ENCODE data around the gene MT1G. TPM values are rescaled to one million over a fixed set of nuclear protein-coding genes. Genes with fewer than 3 reads are reported as not detected.

MT1G gene
- polyA plus RNA-seq, 1 of the 3 experiments (the other 2 are of a cell fraction) = 1.2 TPM

- Histone ChIP-seq H3K36me3 (replicated peaks in 1 of 2; ENCODE audit: control insufficient read depth in 1 of 2, insufficient read depth in 2 of 2, low read length in 1 of 2) (no peaks in the 10 kb centered on the region), H3K4me2 (no peak overlapping the region), H3K9me2 (no peaks in the 10 kb centered on the region), H3K4me3 (ENCODE audit: low read depth in 2 of 2, low read length in 1 of 2) (no peak overlapping the region), H3K9ac (no peak overlapping the region), H4K20me1 (ENCODE audit: insufficient read depth) (no peaks in the 10 kb centered on the region), H3K27ac (ENCODE audit: low read depth in 2 of 2, low read length in 1 of 2) (no peak overlapping the region), H3F3A (replicated peaks; ENCODE audit: insufficient read depth) (no peaks in the 10 kb centered on the region), H3K27me3 (ENCODE audit: insufficient read depth) (peaks cover 31% of the 10 kb centered on the region; the same call in 1 of the 2 replicates), H2AFZ (ENCODE audit: low read depth) (no peak overlapping the region), H3K79me2 (ENCODE audit: insufficient read depth) (no peaks in the 10 kb centered on the region), H3K4me1 (ENCODE audit: control insufficient read depth in 1 of 2, insufficient read depth in 2 of 2, low read depth in 1 of 2, low read length in 1 of 2) (peaks cover 0 to 28% of the 10 kb centered on the region in 2 experiments; a peak in 1 of 4 replicates), H3K9me3 (no peaks in the 10 kb centered on the region)
- 75% methylated on average over 7 of the region's 7 CpGs for WGBS (ENCODE audit: low lambda C conversion rate)
- no peak for DNase-seq
- CTCF ChIA-PET = interaction anchor here (0.9 to 1.2 kb wide), 2 partner anchors 10 to 11 kb away, joined by 3 read pairs; no protein-coding TSS in a partner anchor
- POLR2A ChIA-PET = no interaction called here
- no peak for TF ChIP-seq FOXJ3 (CRISPR knock-in tag; IDR thresholded peaks at IDR 0.05)
- TF ChIP-seq USF2 (IDR thresholded peaks at IDR 0.05; ENCODE audit: borderline replicate concordance, low read depth, low read length) = no peak
- TF ChIP-seq YY1 (IDR thresholded peaks at IDR 0.05; ENCODE audit: low read depth) = no peak
- TF ChIP-seq ELF1 (IDR thresholded peaks at IDR 0.05) = no peak
- no peak for TF ChIP-seq RXRA (IDR thresholded peaks at IDR 0.05; ENCODE audit: borderline replicate concordance, low read depth)
Observed at GRCh38 chr16:56633535-56633934, 34.3 kb downstream of the MT1G start.

- no peak for DNase-seq
- TF ChIP-seq TEAD4 (IDR thresholded peaks at IDR 0.05; ENCODE audit: borderline replicate concordance, insufficient read depth) (no peak), FOXJ3 (CRISPR knock-in tag; IDR thresholded peaks at IDR 0.05) (no peak), MXI1 (IDR thresholded peaks at IDR 0.05; ENCODE audit: low read depth, low read length) (no peak), EZH2phosphoT487 (IDR thresholded peaks at IDR 0.05; ENCODE audit: borderline replicate concordance, low read depth) (no peak), TAF1 (IDR thresholded peaks at IDR 0.05; ENCODE audit: borderline replicate concordance, low read depth, low read length) (no peak), REST (IDR thresholded peaks at IDR 0.05; ENCODE audit: low read depth, low read length) (no peak), RAD21 (IDR thresholded peaks at IDR 0.05; ENCODE audit: low read length) (no peak), USF1 (IDR thresholded peaks at IDR 0.05; ENCODE audit: borderline replicate concordance, low read depth) (no peak), GABPA (IDR thresholded peaks at IDR 0.05; ENCODE audit: low read depth) (no peak), IRF3 (IDR thresholded peaks at IDR 0.05; ENCODE audit: low read depth, low read length) (no peak), ELF1 (IDR thresholded peaks at IDR 0.05) (no peak), EP300 (IDR thresholded peaks at IDR 0.05; ENCODE audit: borderline replicate concordance in 1 of 2, low read depth in 1 of 2, low read length in 1 of 2) (no peak), NFIC (IDR thresholded peaks at IDR 0.05; ENCODE audit: borderline replicate concordance) (no peak), PBX3 (IDR thresholded peaks at IDR 0.05) (no peak)
- H3F3A ChIP-seq (replicated peaks; ENCODE audit: insufficient read depth) = no peaks in the 10 kb centered on the region
- no peak overlapping the region for H3K9ac ChIP-seq
- POLR2A ChIA-PET = no interaction called here
- 98% methylated on average over 5 of the region's 6 CpGs for WGBS (ENCODE audit: low lambda C conversion rate)
- peaks cover 31% of the 10 kb centered on the region; the same call in 1 of the 2 replicates for H3K27me3 ChIP-seq (ENCODE audit: insufficient read depth)
- H3K36me3 ChIP-seq (replicated peaks in 1 of 2; ENCODE audit: control insufficient read depth in 1 of 2, insufficient read depth in 2 of 2, low read length in 1 of 2) = no peaks in the 10 kb centered on the region
- no peak overlapping the region for H3K4me3 ChIP-seq (ENCODE audit: low read depth in 2 of 2, low read length in 1 of 2)
- CTCF ChIA-PET = interaction anchor here (1.2 to 1.5 kb wide), 2 partner anchors 11 to 32 kb away, joined by 3 read pairs; no protein-coding TSS in a partner anchor
- H3K4me2 ChIP-seq = no peak overlapping the region
- H2AFZ ChIP-seq (ENCODE audit: low read depth) = peak overlapping the region; percentile 35; the same call in 1 of the 2 replicates
- no peaks in the 10 kb centered on the region for H3K9me3 ChIP-seq
- no peaks in the 10 kb centered on the region for H3K79me2 ChIP-seq (ENCODE audit: insufficient read depth)
- no peaks in the 10 kb centered on the region for H4K20me1 ChIP-seq (ENCODE audit: insufficient read depth)
- H3K9me2 ChIP-seq = no peaks in the 10 kb centered on the region
- H3K4me1 ChIP-seq (ENCODE audit: control insufficient read depth in 1 of 2, insufficient read depth in 2 of 2, low read depth in 1 of 2, low read length in 1 of 2) = peaks cover 0 to 27% of the 10 kb centered on the region in 2 experiments; a peak in 1 of 4 replicates
- no peak overlapping the region for H3K27ac ChIP-seq (ENCODE audit: low read depth in 2 of 2, low read length in 1 of 2)
Observed at GRCh38 chr16:56632848-56633365, 35.0 kb downstream of the MT1G start.

Measured in SK-N-SH (cell line).